Measurements from ENCODE around the gene NDOR1. TPM values are rescaled to one million over a fixed set of nuclear protein-coding genes. Genes with fewer than 3 reads are reported as not detected.
"Not testable (repeated sequence)": the region's sequence is repeated elsewhere in the genome, so short reads cannot be mapped to it uniquely, and the experiment has no call there.

Gene NDOR1
- total RNA-seq, 1 donor from 2014 or later = 40.2 TPM

DNA sequence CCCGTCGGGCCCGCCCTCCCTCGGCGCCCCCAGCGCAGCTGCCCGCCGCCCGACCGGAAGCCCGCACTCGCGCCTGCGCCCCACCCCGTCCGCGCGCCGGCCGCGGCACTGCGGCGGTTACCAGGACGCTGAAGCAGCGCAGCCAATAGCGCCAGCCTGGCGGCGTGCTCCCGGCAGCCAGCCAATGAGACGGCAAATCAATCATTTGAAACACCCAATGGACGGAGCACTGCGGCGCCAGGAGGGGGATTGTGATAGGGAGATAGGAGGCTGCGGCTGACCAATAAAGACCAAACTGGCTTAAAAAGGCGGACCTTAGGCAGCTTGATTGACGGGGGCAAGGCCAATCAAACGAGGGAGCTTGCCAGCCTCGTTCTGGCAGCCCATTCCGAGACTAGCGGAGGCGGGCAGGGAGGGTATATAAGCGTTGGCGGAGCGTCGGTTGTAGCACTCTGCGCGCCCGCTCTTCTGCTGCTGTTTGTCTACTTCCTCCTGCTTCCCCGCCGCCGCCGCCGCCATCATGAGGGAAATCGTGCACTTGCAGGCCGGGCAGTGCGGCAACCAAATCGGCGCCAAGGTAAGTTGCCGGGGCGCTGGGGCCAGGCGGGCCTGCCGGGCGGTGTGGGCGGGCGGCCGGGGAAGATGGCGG is 35.5 kb downstream of the NDOR1 start, which contains the start of gene TUBB4B:
Gene TUBB4B (plus strand): TSS at position 447 of the 649 bp plus-strand sequence. CDS start 74 bp downstream, at position 521.
- intact Hi-C loops (cut with micrococcal nuclease) = loop anchor here (1.0 to 5.0 kb wide), 3 partner anchors 14 to 114 kb away; partner anchors contain the start of gene NELFB
- Mint-ChIP-seq H3K9me3 (no peaks in the 10 kb centered on the region), H3K27ac (peak within 1 kb of the TSS; percentile 92)

DNA sequence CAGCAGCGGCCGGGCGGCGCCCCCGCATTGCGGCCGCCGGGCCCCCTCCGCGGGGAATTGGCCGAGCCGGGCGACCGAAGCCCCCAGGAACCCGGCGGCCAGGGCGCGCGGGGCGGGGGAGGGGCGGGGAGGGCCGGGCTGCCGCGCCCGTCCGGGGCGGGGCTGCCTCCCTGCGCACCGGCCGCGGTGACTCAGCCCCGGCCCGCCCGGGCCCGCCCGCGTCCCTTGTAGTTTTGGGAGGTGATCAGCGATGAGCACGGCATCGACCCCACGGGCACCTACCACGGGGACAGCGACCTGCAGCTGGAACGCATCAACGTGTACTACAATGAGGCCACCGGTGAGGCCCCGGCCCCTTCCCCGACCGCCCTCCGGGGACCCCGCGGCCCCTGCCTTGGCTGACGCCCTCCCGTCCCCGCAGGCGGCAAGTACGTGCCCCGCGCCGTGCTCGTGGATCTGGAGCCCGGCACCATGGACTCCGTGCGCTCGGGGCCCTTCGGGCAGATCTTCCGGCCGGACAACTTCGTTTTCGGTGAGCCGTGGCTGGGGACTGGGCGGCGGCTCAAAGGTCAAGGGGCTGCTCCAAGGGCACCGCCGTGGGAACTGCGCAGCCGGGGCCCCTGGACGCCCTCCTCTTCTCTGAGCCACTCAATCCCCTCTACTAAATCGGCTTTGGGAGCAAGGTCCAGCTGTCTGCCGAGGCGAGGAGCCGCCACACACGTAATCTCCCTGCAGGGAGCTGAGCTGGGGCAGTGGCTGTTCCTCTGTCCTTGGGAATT is 36.2 kb downstream of the NDOR1 start:
- no peaks in the 10 kb centered on the region for H3K9me3 Mint-ChIP-seq
- H3K4me3 Mint-ChIP-seq (ENCODE audit: low read depth) = peak overlapping the region; percentile 85
- no peak overlapping the region for H3K27ac Mint-ChIP-seq
- peaks cover 14% of the 10 kb centered on the region for H3K4me1 Mint-ChIP-seq (ENCODE audit: low read depth)
- H3K27me3 Mint-ChIP-seq (ENCODE audit: low read depth) = no peaks in the 10 kb centered on the region
- H3K36me3 Mint-ChIP-seq (ENCODE audit: low read depth) = peaks cover 27% of the 10 kb centered on the region
- peak; percentile 63 for DNase-seq (ENCODE audit: low spot score)
- intact Hi-C loops (cut with micrococcal nuclease) = loop anchor here (1.0 to 5.0 kb wide), 3 partner anchors 14 to 114 kb away; partner anchors contain the start of gene NELFB

More for the DNA sequence above, 35.5 kb downstream of the NDOR1 start, which contains the start of gene TUBB4B:
- Mint-ChIP-seq H3K4me1 (ENCODE audit: low read depth) (peaks cover 14% of the 10 kb centered on the region), H3K27me3 (ENCODE audit: low read depth) (no peaks in the 10 kb centered on the region), H3K36me3 (ENCODE audit: low read depth) (peaks cover 27% of the 10 kb centered on the region), H3K4me3 (ENCODE audit: low read depth) (peak within 1 kb of the TSS; percentile 89)
- DNase-seq (ENCODE audit: low spot score) = peak; percentile 98

DNA sequence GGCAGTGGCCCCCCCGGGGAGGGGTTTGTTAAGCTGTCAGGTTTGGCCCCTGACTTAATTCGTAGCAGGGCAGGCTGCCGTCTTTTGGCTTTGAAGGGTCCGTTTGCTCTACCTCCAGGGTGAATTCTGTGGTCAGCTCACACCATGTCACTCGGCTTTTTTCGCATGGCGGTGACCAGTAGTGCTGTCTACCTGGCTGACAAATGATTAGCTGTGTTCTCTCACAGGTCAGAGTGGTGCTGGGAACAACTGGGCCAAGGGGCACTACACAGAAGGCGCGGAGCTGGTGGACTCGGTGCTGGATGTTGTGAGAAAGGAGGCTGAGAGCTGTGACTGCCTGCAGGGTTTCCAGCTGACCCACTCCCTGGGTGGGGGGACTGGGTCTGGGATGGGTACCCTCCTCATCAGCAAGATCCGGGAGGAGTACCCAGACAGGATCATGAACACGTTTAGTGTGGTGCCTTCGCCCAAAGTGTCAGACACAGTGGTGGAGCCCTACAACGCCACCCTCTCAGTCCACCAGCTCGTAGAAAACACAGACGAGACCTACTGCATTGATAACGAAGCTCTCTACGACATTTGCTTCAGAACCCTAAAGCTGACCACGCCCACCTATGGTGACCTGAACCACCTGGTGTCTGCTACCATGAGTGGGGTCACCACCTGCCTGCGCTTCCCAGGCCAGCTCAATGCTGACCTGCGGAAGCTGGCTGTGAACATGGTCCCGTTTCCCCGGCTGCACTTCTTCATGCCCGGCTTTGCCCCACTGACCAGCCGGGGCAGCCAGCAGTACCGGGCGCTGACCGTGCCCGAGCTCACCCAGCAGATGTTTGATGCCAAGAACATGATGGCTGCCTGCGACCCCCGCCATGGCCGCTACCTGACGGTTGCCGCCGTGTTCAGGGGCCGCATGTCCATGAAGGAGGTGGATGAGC is 37.0 kb downstream of the NDOR1 start:
- H3K9me3 Mint-ChIP-seq = no peaks in the 10 kb centered on the region
- DNase-seq (ENCODE audit: low spot score) = no peak
- H3K4me1 Mint-ChIP-seq (ENCODE audit: low read depth) = peaks cover 14% of the 10 kb centered on the region
- intact Hi-C loops (cut with micrococcal nuclease) = loop anchor here (5.0 kb wide), 1 partner anchor 115 kb away; no protein-coding TSS in a partner anchor
- peaks cover 27% of the 10 kb centered on the region for H3K36me3 Mint-ChIP-seq (ENCODE audit: low read depth)
- peak overlapping the region; percentile 55 for H3K27ac Mint-ChIP-seq
- no peaks in the 10 kb centered on the region for H3K27me3 Mint-ChIP-seq (ENCODE audit: low read depth)
- H3K4me3 Mint-ChIP-seq (ENCODE audit: low read depth) = peak overlapping the region; percentile 85

DNA sequence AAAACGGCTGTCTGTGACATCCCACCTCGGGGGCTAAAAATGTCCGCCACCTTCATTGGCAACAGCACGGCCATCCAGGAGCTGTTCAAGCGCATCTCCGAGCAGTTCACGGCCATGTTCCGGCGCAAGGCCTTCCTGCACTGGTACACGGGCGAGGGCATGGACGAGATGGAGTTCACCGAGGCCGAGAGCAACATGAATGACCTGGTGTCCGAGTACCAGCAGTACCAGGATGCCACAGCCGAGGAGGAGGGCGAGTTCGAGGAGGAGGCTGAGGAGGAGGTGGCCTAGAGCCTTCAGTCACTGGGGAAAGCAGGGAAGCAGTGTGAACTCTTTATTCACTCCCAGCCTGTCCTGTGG is 37.7 kb downstream of the NDOR1 start:
- H3K36me3 Mint-ChIP-seq (ENCODE audit: low read depth) = peaks cover 27% of the 10 kb centered on the region
- DNase-seq (ENCODE audit: low spot score) = not testable (repeated sequence)
- intact Hi-C loops (cut with micrococcal nuclease) = loop anchor here (5.0 kb wide), 1 partner anchor 116 kb away; no protein-coding TSS in a partner anchor

DNA sequence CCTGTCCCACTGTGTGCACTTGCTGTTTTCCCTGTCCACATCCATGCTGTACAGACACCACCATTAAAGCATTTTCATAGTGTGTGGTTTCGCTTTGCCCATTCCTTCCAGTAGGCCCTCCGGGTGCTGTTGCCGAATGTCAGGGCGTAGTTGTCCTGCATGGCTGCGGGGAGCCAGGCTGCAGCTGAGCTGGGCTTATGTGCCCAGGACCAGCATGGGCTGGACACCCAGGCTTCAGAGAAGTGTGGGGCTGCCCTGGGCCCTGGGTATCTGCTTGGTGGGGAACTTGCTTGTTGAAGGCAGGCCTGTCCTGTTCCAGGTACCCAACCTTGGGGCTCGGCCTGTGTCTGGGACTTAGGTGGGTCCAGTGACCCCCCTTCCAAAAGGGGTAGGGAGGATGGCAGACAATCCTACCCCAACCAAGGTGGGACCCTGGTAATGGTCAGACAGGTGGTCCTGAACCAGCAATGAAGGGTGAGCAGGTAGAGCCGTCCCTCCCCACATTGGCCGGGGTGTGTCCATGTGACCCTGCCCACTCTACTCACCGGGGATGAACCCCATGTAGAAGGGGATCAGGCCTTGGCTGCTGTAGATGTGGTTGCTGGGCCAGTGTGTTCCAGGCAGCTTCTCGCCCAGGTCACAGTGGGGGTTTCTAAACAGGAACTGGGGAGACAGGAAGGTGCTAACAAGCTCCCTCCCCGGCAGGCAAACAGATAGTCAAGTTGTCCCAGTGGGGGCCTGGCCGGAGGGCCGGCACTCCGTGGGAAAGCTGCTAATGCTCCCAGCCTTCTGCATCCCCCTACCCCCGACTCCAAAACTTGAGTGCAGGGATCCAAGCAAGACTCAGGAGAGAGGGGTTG is 38.4 kb downstream of the NDOR1 start:
- no peaks in the 10 kb centered on the region for H3K9me3 Mint-ChIP-seq
- DNase-seq (ENCODE audit: low spot score) = no peak
- peaks cover 27% of the 10 kb centered on the region for H3K36me3 Mint-ChIP-seq (ENCODE audit: low read depth)
- intact Hi-C loops (cut with micrococcal nuclease) = loop anchor here (5.0 kb wide), 1 partner anchor 117 kb away; no protein-coding TSS in a partner anchor
- H3K27me3 Mint-ChIP-seq (ENCODE audit: low read depth) = no peaks in the 10 kb centered on the region
- peak overlapping the region; percentile 85 for H3K4me3 Mint-ChIP-seq (ENCODE audit: low read depth)
- peaks cover 13% of the 10 kb centered on the region for H3K4me1 Mint-ChIP-seq (ENCODE audit: low read depth)
- H3K27ac Mint-ChIP-seq = peak overlapping the region; percentile 33

More for the DNA sequence above, 37.7 kb downstream of the NDOR1 start:
- Mint-ChIP-seq H3K4me1 (ENCODE audit: low read depth) (peaks cover 14% of the 10 kb centered on the region), H3K4me3 (ENCODE audit: low read depth) (peak overlapping the region; percentile 85)
- H3K9me3 Mint-ChIP-seq; H3K27me3 Mint-ChIP-seq (ENCODE audit: low read depth); H3K27ac Mint-ChIP-seq: not testable (repeated sequence)

DNA sequence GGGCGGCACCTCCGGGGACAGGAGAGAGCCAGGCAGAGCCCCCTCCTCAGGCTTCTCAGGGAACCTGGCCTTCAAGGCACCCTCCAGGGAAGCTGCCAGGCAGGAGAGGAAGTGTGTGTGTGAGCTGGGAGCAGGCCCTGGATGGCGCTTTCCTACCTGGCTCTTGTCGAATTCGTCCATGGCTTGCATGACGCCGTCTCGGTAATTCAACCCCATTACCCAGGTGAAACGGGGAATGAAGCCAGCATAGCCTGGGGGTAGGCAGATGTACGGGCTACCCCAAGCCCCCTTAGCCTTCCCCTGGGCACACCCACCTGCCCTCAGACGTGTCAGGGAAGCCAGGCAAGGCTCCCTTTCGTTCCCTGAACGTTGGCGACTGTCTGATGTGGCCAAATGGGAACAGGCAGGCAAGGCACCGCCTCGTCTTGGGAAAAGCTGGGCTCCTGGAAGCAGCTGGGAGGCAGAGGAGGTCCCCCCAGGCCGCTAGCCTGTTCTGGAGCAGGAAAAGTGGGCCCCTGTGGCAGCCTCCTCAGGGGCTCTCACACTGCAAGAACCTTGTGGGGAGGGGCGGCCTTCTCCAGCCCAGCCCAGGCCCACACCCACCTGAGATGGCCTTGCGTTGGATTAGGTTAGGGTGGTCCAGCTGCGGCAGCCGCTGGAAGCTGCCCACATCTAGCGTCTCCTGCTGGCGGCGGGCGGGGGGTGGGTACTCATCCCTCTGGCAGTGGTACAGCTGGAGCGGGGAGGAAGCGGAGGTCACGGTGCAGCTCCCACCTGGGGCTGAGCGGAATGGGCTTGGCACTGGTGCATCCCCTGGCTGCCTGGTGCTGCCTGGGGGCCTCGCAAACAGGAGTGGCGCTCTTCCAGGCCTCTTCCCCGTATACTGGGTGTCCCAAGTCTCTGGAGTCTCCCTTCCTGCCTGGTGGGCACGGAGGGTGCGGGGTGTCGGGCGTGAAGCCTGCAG is 39.3 kb downstream of the NDOR1 start:
- H3K36me3 Mint-ChIP-seq (ENCODE audit: low read depth) = peaks cover 27% of the 10 kb centered on the region
- H3K4me1 Mint-ChIP-seq (ENCODE audit: low read depth) = peaks cover 10% of the 10 kb centered on the region
- H3K4me3 Mint-ChIP-seq (ENCODE audit: low read depth) = no peak overlapping the region
- no peaks in the 10 kb centered on the region for H3K9me3 Mint-ChIP-seq
- DNase-seq (ENCODE audit: low spot score) = no peak
- intact Hi-C loops (cut with micrococcal nuclease) = loop anchor here (5.0 kb wide), 1 partner anchor 117 kb away; no protein-coding TSS in a partner anchor
- no peaks in the 10 kb centered on the region for H3K27me3 Mint-ChIP-seq (ENCODE audit: low read depth)
- H3K27ac Mint-ChIP-seq = no peak overlapping the region

DNA sequence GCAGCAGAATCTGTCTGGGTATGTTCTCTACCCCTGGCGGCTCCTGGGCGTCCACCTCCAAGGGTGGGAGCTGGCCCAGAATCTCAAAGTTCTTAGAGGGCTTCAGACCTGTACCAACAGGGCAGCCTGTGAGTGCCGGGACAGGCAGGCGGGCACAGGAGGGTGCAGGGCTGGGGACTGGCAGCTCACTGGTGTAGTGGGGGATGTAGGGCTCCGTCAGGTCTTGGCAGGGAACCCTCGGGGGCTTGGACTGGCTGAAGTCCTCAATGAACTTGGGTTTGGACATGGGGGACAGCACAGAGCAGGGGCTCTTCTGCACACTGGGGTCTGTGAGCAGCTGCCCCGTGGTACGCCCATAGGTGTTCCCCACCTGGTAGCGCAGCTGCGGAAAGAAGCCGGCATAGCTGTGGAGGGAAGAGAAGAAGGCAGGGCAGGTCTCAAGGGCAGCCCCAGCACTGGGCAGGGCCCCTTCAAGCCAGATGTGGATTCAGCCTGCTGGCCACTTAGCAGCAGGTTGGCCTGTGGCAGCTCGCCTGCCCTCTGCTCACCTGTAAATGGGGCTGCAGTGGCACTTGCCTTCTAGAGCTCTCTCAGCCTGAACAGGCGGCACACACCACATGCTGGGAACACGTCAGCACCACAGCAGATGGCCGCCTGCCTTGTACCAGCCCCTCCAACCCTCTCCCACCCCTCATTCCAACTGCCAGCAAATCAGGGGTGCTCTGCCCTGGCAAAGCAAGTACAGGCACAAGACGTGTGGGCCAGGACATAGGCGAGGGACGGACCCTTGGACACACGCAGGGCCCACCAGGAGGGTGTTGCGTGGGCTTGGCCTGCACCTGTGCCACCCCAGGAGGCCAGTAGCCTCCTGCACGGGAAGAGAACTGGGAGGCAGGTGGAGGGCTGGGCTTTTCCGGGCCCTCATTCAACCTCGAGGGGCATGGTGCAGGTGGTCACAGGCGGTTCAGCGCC is 40.2 kb downstream of the NDOR1 start:
- Mint-ChIP-seq H3K36me3 (ENCODE audit: low read depth) (peaks cover 27% of the 10 kb centered on the region), H3K27me3 (ENCODE audit: low read depth) (no peaks in the 10 kb centered on the region), H3K4me3 (ENCODE audit: low read depth) (no peak overlapping the region), H3K27ac (no peak overlapping the region), H3K9me3 (no peaks in the 10 kb centered on the region), H3K4me1 (ENCODE audit: low read depth) (peaks cover 10% of the 10 kb centered on the region)
- intact Hi-C loops (cut with micrococcal nuclease) = no loop called here
- no peak for DNase-seq (ENCODE audit: low spot score)

DNA sequence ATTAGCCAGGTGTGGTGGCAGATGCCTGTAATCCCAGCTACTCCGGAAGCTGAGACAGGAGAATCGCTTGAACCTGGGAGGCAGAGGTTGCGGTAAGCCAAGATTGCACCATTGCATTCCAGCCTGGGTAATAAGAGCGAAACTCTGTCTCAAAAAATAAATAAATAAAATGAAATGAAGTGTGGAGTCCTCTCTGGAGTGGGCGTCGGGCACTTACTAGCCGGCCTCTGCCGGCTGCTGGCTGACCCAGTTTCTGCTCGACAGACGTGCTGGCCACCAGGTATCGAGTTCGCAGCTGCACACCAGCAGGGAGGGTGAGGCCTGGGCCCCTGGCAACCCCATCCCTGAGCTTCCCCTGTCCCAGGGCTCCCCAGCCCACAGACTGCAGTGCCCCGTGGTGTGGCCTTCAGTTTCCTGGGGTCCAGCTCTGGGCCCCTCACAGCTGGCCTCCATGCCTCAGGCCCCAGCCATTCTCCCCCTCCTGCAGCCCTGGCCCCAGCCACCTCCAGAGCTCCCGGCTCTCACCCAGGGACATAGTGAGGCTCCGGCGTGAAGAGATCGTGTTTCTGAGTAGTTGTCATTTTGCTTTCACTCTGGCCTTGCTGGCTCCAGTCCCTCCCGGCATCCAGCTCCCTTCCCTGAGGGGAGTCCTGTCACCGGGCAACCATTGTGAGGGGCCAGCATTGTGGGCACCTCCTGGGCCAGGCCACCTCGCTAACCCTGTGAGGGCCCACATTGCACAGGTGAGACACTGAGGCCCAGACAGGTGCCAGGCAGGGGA is 41.8 kb downstream of the NDOR1 start:
- peaks cover 9% of the 10 kb centered on the region for H3K4me1 Mint-ChIP-seq (ENCODE audit: low read depth)
- H3K27ac Mint-ChIP-seq = no peak overlapping the region
- no peak for DNase-seq (ENCODE audit: low spot score)
- no peaks in the 10 kb centered on the region for H3K9me3 Mint-ChIP-seq
- no peak overlapping the region for H3K4me3 Mint-ChIP-seq (ENCODE audit: low read depth)
- no peaks in the 10 kb centered on the region for H3K27me3 Mint-ChIP-seq (ENCODE audit: low read depth)
- intact Hi-C loops (cut with micrococcal nuclease) = no loop called here
- H3K36me3 Mint-ChIP-seq (ENCODE audit: low read depth) = peaks cover 18% of the 10 kb centered on the region

DNA sequence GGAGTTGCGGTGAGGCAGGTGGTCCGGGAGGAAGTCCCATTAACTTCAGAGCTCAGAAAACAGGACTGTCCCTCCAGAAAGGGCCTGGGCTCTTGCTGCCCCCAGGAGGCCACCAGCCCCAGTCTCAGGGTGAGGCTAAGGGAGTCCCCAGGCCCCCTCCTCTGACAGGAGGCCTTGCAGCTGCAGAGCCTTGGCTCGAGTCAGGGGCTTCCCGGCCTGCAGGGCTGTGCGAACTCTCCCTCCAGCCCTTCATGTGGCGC is 42.3 kb downstream of the NDOR1 start:
- Mint-ChIP-seq H3K4me1 (ENCODE audit: low read depth) (peaks cover 3% of the 10 kb centered on the region), H3K9me3 (no peaks in the 10 kb centered on the region), H3K36me3 (ENCODE audit: low read depth) (peaks cover 12% of the 10 kb centered on the region), H3K27ac (no peak overlapping the region), H3K27me3 (ENCODE audit: low read depth) (no peaks in the 10 kb centered on the region), H3K4me3 (ENCODE audit: low read depth) (no peak overlapping the region)
- intact Hi-C loops (cut with micrococcal nuclease) = no loop called here
- DNase-seq (ENCODE audit: low spot score) = no peak
